Heart right ventricle (tissue), 16 donors: ENCODE measurements around the gene KIF11. TPM values are rescaled to one million over a fixed set of nuclear protein-coding genes. Genes with fewer than 3 reads are reported as not detected.
"Not testable (repeated sequence)": the region's sequence is repeated elsewhere in the genome, so short reads cannot be mapped to it uniquely, and the experiment has no call there.

Experiments
- ATAC-seq, 8 donors: fragments of 200-7000 bp; cut with Tn5 transposase; one replicate each; pipeline ENCODE4 v1.9.1; 2020; ENCODE audit warnings: mild to moderate bottlenecking in 8 of 8, moderate library complexity in 8 of 8, moderate number of reproducible peaks in 1 of 8
- DNase-seq, 2 donors: peaks; one replicate each; pipeline ENCODE4 v3.0.0-alpha.2; 2020
- H3K27ac ChIP-seq, 10 donors: fragments of 200-600 bp; sonication (generic) in 2 of 10; one replicate each; pipeline versions ENCODE4 v1.5.0 to v1.8.0; 2020 to 2022; ENCODE audit warnings: mild to moderate bottlenecking in 3 of 10
- H3K27me3 ChIP-seq, 7 donors: fragments of 200-600 bp; one replicate each; pipeline ENCODE4 v1.8.0; 2021 to 2022; ENCODE audit warnings: mild to moderate bottlenecking in 2 of 7
- H3K36me3 ChIP-seq, 9 donors: fragments of 200-600 bp; sonication (generic) in 1 of 9; one replicate each; pipeline versions ENCODE4 v1.5.0 to v1.8.0; 2020 to 2022; ENCODE audit warnings: mild to moderate bottlenecking in 2 of 9
- H3K4me1 ChIP-seq, 9 donors: fragments of 200-600 bp; sonication (generic) in 1 of 9; one replicate each; pipeline versions ENCODE4 v1.5.0 to v1.8.0; 2020 to 2022; ENCODE audit warnings: mild to moderate bottlenecking in 4 of 9
- H3K4me3 ChIP-seq, 10 donors: fragments of 200-600 bp; sonication (generic) in 2 of 10; one replicate each; pipeline versions ENCODE4 v1.5.0 to v1.8.0; 2020 to 2022; ENCODE audit warnings: mild to moderate bottlenecking in 7 of 10, moderate library complexity in 2 of 10
- H3K9me3 ChIP-seq, 11 donors: fragments of 200-600 bp in 10 of 11; sonication (generic) in 2 of 11; one replicate each; pipeline versions ENCODE4 v1.5.0 to v1.8.0; 2013 to 2022; ENCODE audit warnings: mild to moderate bottlenecking in 2 of 11, control low read depth in 1 of 11, moderate library complexity in 1 of 11
- WGBS, 2 donors: extraction: QIAGEN DNeasy Blood & Tissue Kit; methylation state at CpG; one replicate each; pipeline ENCODE4 v1.1.7; 2013; ENCODE audit warnings: inconsistent platforms in 1 of 2; 5-methylcytosine and 5-hydroxymethylcytosine counted together
- intact Hi-C, 10 donors: fragments of 100-400 bp; cut with DNase I; formaldehyde crosslinking; loops; one replicate each; pipeline versions ENCODE4 v1.11.1 to v1.14.2; 2022
- polyA plus RNA-seq, 2 donors: library from polyadenylated mRNA; stranded (reverse); fragments of 200-250 nt; gene quantifications; one replicate each; pipeline ENCODE4 v1.2.3, GENCODE V29; 2013
- total RNA-seq, 10 donors: library from RNA; stranded (reverse); fragmentation: NEBNext Ultra II Directional in 3 of 10; extraction: Animal tissue kit (Norgen Biotek cat#: 25700) in 3 of 10; gene quantifications; one replicate each; pipeline versions ENCODE4 v1.2.1 to v1.2.4, GENCODE V29; 2021 to 2023
- TF ChIP-seq, protein P1 (sequence below), 9 donors: fragments of 200-600 bp; sonication (generic) in 2 of 9; IDR thresholded peaks; one replicate each; pipeline versions ENCODE4 v1.5.0 to v1.8.0; 2021 to 2022; ENCODE audit warnings: antibody characterized with exemption in 9 of 9, mild to moderate bottlenecking in 5 of 9, moderate library complexity in 1 of 9
- donor health status: Arrhythmogenic right ventricular cardiomyopathy.
- donor health status: ischemic (EF 13 %, LVEDD 7.1; RV severe dilation, severe dysfunction).
- donor health status: healthy with polysubstance abuse.
- donor health status: DM: no; HTN: yes; CAD: no.
- donor health status: DM: no; HTN: no; CAD: no.
- donor health status: ischemic (EF 25% LVEDD 6.9; RV normal size, moderate dysfunction).
- donor health status: ischemic (EF 25% LVEDD 5.7; RV mildly dilated, moderate dysfunction).
- donor health status: healthy.
- donor health status: DM: yes; HTN: yes; CAD: no.
- donor health status: Ischemic cardiomyopathy.
- donor health status: ischemic (EF 35%, LVEDD 5.7; RV mildly dilated, moderate dysfunction).
- donor health status: nonischemic (EF 11% LVEDD 7.7; RV severe dilation, severe dysfunction).
- donor health status: DM: yes; HTN: yes; CAD: no.
- donor health status: PGD.
- donor health status: ischemic (EF 29% LVEDD 5.4; RV normal size, mild dysfunction).
- donor health status: nonischemic (EF 23%, LVEDD 6.1; RV moderate dilation, normal function).

KIF11 gene
- total and polyA plus RNA-seq, 12 donors: 0.20 to 4.4 (median 0.74) TPM

DNA sequence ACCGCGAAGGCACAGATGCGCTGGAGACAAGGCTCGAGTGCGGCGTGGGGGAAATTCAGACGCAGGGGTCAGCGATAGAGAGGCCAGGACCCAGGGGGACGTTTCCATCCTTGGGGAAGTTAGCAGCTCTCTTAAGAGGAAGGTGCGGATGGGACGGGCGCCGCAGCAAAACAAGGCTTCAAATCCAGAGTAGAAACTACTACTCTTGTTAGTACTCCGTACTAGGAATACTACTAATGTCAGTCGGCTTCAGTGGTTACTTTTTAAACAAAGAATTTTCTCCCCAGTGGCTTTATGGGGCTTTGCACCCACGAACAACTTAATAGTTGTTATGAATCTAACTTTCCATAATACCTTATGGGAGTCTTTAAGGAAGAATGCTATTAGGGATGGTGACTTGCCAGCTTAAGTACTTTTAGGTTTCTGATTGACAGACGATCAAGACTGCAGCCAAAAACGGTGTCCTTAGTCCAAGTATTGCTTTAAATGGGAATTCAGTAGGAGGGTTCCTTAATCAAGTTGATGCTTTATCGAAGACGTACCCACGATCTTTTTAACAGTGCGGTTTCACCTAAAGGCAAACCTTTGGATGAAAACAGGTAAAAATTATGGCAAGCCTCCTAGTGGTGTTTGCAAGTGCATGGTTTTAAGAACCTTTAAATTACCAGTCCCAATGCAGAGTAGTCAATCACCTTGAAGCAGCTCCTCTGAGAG is 18.2 kb upstream of the KIF11 start:
- H3K36me3 ChIP-seq: peaks cover 0 to 8% (median 0%) of the 10 kb centered on the region in 9 donors
- intact Hi-C loops: loop anchor here in 8 of 10 donors (1.0 to 5.0 kb wide), 4 partner anchors 16 to 58 kb away; no protein-coding TSS in a partner anchor

DNA sequence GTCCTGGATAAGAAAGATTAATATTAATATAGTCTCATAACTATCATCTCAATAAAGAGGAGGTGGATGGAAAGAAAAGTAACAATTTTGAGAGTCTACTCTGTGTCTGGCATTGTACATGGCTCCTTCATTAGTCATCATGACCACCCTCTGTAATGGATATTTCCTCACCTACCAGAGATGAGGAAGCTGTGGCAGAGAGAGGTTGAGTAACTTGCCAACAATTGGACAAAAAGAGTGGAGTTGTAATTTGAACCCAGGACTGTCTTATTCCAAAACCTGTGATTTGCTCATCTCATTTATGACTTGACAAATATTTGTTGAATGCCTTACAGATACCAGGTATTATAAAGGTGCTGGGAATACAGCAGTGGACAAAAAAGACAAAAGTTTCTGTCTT is 17.0 kb upstream of the KIF11 start:
- intact Hi-C loops: loop anchor here in 3 of 10 donors (2.0 kb wide), 2 partner anchors 15 to 59 kb away; no protein-coding TSS in a partner anchor
- TF ChIP-seq, protein P1, sequence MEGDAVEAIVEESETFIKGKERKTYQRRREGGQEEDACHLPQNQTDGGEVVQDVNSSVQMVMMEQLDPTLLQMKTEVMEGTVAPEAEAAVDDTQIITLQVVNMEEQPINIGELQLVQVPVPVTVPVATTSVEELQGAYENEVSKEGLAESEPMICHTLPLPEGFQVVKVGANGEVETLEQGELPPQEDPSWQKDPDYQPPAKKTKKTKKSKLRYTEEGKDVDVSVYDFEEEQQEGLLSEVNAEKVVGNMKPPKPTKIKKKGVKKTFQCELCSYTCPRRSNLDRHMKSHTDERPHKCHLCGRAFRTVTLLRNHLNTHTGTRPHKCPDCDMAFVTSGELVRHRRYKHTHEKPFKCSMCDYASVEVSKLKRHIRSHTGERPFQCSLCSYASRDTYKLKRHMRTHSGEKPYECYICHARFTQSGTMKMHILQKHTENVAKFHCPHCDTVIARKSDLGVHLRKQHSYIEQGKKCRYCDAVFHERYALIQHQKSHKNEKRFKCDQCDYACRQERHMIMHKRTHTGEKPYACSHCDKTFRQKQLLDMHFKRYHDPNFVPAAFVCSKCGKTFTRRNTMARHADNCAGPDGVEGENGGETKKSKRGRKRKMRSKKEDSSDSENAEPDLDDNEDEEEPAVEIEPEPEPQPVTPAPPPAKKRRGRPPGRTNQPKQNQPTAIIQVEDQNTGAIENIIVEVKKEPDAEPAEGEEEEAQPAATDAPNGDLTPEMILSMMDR (IDR thresholded peaks at IDR 0.05): no peak
- no peak for ATAC-seq
- peaks cover 0 to 30% (median 27%) of the 10 kb centered on the region in 9 donors for H3K4me1 ChIP-seq
- DNase-seq: no peak
- H3K27me3 ChIP-seq: no peaks in the 10 kb centered on the region
- H3K36me3 ChIP-seq: no peaks in the 10 kb centered on the region
- no peak overlapping the region for H3K27ac ChIP-seq
- no peaks in the 10 kb centered on the region for H3K9me3 ChIP-seq
- no peak overlapping the region for H3K4me3 ChIP-seq

More for the DNA sequence above, 18.2 kb upstream of the KIF11 start:
- TF ChIP-seq, protein P1 (IDR thresholded peaks at IDR 0.05): peak in 1 of 9 donors; percentile 3
- H3K27ac ChIP-seq: peak overlapping the region; percentile 81 to 98 (median 96)
- peak overlapping the region; percentile 53 to 99 (median 92) for H3K4me3 ChIP-seq
- DNase-seq: no peak
- H3K27me3 ChIP-seq: no peaks in the 10 kb centered on the region
- peak in 4 of 8 donors; percentile 2 to 11 (median 6) for ATAC-seq
- WGBS, 2 donors: 9 to 10% methylated on average over 22 of the region's 22 CpGs
- no peaks in the 10 kb centered on the region for H3K9me3 ChIP-seq
- peaks cover 0 to 34% (median 28%) of the 10 kb centered on the region in 9 donors for H3K4me1 ChIP-seq

DNA sequence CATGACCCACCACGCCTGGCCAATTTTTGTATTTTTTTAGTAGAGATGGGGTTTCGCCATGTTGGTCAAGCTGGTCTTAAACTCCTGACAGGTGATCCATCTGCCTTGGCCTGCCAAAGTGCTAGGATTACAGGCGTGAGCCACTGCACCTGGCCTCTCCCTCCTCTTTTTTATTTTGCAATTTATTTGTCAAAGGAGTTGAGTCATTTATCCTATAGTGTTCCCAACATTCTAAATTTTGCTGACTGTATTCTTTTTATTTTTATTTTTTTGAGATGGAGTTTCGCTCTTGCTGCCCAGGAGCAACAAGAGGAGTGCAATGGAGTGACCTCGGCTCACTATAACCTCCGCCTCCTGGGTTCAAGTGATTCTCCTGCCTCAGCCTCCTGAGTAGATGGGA is 10.6 kb upstream of the KIF11 start:
- intact Hi-C loops: not testable (repeated sequence)
- 96 to 98% methylated on average over 6 of the region's 6 CpGs for WGBS, 2 donors

DNA sequence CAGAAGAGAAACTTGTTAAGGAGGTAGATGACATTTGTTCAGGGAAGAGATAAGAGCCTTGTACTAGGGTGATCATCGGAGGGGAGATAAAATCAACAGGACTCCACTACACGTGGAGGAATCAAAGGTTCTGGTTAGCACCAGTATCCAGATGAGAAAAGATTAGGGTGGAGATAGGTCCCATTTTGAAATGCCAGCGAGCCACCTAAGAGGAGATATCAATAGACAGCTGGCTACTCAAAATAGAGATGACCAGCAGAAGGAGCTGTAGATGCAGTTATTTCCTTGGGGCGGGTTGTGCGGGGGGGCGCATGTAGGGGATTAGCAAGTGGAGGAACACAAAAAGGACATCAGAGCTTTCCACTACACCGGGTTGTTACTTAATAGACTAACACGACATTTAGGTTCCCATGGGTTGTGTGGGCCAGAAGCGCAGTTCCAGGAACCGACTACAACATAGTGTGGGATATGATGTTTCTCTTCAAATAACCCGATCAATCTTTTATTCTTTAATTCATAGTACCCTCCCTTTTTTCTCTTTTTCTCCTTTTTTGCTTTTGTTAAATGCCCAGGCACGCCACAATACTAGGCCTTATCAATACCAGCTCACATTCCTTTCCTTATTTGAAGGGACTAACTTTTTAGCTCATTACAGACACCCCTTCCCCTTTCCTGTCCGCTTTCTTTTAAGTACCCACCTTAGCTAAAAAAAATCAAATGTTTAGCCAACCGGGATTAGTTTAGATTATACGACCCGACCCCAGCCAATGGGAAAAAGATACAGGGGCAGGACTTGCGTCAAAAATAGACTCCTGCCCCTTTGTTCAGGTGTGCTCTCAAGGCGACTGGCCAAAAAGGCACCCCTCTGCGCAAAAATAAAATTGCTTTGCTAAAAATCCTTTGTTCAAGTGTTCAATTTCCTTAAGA is 2.0 kb upstream of the KIF11 start:
- 27 to 37% methylated on average over 19 of the region's 19 CpGs for WGBS, 2 donors
- H3K9me3 ChIP-seq: no peaks in the 10 kb centered on the region
- ATAC-seq (peak in 5 of 8 donors; percentile 0 to 36 (median 1)), DNase-seq (peak; percentile 31 to 67)
- no peaks in the 10 kb centered on the region for H3K27me3 ChIP-seq
- H3K36me3 ChIP-seq: no peaks in the 10 kb centered on the region
- intact Hi-C loops: loop anchor here in 4 of 10 donors (2.0 to 10.0 kb wide), 5 partner anchors 16 to 294 kb away; partner anchors contain the start of genes EXOC6 (in 1 of the 4) and IDE (in 1 of the 4)
- TF ChIP-seq, protein P1 (IDR thresholded peaks at IDR 0.05): peak in 5 of 9 donors; percentile 20 to 52 (median 33)
- peaks cover 0 to 42% (median 16%) of the 10 kb centered on the region in 9 donors for H3K4me1 ChIP-seq
- H3K27ac ChIP-seq: peak overlapping the region; percentile 76 to 98 (median 94)
- H3K4me3 ChIP-seq: peak overlapping the region in 9 of 10 donors; percentile 54 to 99 (median 71)

More for the DNA sequence above, 10.6 kb upstream of the KIF11 start:
- H3K4me3 ChIP-seq, H3K27me3 ChIP-seq, ATAC-seq, H3K36me3 ChIP-seq, H3K27ac ChIP-seq, H3K9me3 ChIP-seq, DNase-seq, H3K4me1 ChIP-seq: not testable (repeated sequence)
